GM19467 (cell line): ENCODE measurements around the gene PCDHB7.
"Not testable (repeated sequence)": the region's sequence is repeated elsewhere in the genome, so short reads cannot be mapped to it uniquely, and the experiment has no call there.

Experiments
- ATAC-seq: cut with Tn5 transposase; IDR thresholded peaks from one replicate; pipeline ENCODE4 v1.9.1; 2021; ENCODE audit warnings: mild to moderate bottlenecking, moderate library complexity; ENCODE audit not compliant: unreplicated experiment

PCDHB7 gene

DNA sequence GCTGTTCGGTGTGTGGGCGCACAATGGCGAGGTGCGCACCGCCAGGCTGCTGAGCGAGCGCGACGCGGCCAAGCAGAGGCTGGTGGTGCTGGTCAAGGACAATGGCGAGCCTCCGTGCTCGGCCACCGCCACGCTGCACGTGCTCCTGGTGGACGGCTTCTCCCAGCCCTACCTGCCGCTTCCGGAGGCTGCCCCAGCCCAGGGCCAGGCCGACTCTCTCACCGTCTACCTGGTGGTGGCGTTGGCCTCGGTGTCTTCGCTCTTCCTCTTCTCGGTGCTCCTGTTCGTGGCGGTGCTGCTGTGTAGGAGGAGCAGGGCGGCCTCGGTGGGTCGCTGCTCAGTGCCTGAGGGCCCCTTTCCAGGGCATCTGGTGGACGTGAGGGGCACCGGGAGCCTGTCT is 7.4 kb downstream of the PCDHB7 start:
- not testable (repeated sequence) for ATAC-seq

GRCh38 chr5:141180313-141180712 is 7.9 kb downstream of the PCDHB7 start:
- ATAC-seq: no peak

- no peak for ATAC-seq
These were observed 9.8 kb downstream of the PCDHB7 start, which contains the start of gene PCDHB16 for GRCh38 chr5:141182248-141182647. Gene PCDHB16 (plus strand): TSS chr5:141182387. CDS start chr5:141182560, 173 bp downstream.

GRCh38 chr5:141184117-141184855 is 11.8 kb downstream of the PCDHB7 start:
- ATAC-seq: not testable (repeated sequence)

DNA sequence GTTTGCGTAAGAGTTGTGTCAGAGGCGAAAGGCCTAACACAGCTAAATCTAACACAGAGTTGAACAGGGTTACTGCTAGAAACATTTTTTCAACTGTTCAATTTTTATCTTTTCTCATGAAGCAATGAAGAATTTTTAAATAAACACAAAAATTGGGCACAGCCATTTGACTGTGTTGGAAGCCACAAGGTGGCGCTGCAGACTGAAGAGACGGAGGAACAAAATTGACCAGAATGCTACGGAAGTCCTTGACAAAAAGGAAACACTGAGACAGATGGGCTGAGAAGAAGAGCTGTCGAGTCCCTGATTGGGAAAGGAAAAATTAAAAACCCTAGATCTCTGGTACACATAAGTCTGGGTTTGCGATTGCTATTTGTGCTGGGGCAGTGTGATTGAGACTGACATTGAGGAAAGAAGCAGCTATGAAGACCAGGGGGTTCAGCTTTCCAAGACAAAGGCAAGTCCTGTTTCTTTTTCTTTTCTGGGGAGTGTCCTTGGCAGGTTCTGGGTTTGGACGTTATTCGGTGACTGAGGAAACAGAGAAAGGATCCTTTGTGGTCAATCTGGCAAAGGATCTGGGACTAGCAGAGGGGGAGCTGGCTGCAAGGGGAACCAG is 14.6 kb downstream of the PCDHB7 start, which contains the start of gene PCDHB9:
PCDHB9 (plus strand) TSS at position 265 of the 616 bp plus-strand sequence; CDS start at position 423, 158 bp downstream.
- ATAC-seq: no peak

GRCh38 chr5:141188682-141189081 is 16.2 kb downstream of the PCDHB7 start:
- not testable (repeated sequence) for ATAC-seq

GRCh38 chr5:141189131-141189530 is 16.7 kb downstream of the PCDHB7 start:
- not testable (repeated sequence) for ATAC-seq

GRCh38 chr5:141192110-141192725 is 19.8 kb downstream of the PCDHB7 start, which contains the start of gene PCDHB10:
Gene PCDHB10 (plus strand): TSS chr5:141192353. CDS start chr5:141192553, 200 bp downstream.
- no peak for ATAC-seq

DNA sequence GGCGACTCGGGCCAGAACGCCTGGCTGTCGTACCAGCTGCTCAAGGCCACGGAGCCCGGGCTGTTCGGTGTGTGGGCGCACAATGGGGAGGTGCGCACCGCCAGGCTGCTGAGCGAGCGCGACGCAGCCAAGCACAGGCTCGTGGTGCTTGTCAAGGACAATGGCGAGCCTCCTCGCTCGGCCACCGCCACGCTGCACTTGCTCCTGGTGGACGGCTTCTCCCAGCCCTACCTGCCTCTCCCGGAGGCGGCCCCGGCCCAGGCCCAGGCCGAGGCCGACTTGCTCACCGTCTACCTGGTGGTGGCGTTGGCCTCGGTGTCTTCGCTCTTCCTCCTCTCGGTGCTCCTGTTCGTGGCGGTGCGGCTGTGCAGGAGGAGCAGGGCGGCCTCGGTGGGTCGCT is 21.9 kb downstream of the PCDHB7 start:
- not testable (repeated sequence) for ATAC-seq

DNA sequence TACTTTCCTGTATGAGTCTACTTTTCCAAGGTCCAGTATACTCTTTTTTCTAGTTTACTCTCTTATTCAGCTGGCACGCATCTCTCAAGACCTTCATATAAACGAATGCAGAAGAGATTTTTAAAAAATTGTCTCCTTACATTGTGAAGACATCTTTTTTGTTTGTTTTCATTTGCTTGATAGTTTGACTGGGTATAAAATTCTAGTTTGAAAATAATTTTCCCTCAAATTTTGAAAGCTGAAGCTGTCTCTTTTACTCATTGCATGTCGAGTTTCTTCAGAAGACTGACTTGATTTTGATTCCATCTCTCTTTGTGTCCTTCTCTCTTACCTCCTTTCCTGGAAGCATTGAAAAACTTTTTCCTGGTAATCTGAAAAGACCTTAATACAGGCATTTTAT is 23.9 kb downstream of the PCDHB7 start:
- ATAC-seq: no peak

GRCh38 chr5:141199359-141200235 is 27.2 kb downstream of the PCDHB7 start, which contains the start of gene PCDHB11:
Gene PCDHB11 (plus strand): TSS chr5:141199627. CDS start chr5:141199775, 148 bp downstream.
- ATAC-seq: no peak

DNA sequence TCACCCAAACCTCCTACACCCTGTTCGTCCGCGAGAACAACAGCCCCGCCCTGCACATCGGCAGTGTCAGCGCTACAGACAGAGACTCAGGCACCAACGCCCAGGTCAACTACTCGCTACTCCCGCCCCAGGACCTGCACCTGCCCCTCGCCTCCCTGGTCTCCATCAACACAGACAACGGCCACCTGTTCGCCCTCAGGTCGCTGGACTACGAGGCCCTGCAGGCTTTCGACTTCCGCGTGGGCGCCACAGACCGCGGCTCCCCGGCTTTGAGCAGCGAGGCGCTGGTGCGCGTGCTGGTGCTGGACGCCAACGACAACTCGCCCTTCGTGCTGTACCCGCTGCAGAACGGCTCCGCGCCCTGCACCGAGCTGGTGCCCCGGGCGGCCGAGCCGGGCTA is 28.7 kb downstream of the PCDHB7 start:
- not testable (repeated sequence) for ATAC-seq

DNA sequence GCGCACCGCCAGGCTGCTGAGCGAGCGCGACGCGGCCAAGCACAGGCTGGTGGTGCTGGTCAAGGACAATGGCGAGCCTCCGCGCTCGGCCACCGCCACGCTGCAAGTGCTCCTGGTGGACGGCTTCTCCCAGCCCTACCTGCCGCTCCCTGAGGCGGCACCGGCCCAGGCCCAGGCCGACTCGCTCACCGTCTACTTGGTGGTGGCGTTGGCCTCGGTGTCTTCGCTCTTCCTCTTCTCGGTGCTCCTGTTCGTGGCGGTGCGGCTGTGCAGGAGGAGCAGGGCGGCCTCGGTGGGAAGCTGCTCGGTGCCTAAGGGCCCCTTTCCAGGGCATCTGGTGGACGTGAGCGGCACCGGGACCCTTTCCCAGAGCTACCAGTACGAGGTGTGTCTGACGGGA is 29.2 kb downstream of the PCDHB7 start:
- ATAC-seq: not testable (repeated sequence)

- ATAC-seq: no peak
These were observed 36.0 kb downstream of the PCDHB7 start, which contains the start of gene PCDHB12 for GRCh38 chr5:141208478-141208877. Gene PCDHB12 (plus strand): TSS chr5:141208719. CDS start chr5:141208908, 189 bp downstream.

DNA sequence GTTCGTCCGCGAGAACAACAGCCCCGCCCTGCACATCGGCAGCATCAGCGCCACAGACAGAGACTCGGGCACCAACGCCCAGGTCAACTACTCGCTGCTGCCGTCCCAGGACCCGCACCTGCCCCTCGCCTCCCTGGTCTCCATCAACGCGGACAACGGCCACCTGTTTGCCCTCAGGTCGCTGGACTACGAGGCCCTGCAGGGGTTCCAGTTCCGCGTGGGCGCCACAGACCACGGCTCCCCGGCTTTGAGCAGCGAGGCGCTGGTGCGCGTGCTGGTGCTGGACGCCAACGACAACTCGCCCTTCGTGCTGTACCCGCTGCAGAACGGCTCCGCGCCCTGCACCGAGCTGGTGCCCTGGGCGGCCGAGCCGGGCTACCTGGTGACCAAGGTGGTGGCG is 37.8 kb downstream of the PCDHB7 start:
- ATAC-seq: not testable (repeated sequence)

- ATAC-seq: not testable (repeated sequence)
These were observed 38.4 kb downstream of the PCDHB7 start for GRCh38 chr5:141210849-141211248.

DNA sequence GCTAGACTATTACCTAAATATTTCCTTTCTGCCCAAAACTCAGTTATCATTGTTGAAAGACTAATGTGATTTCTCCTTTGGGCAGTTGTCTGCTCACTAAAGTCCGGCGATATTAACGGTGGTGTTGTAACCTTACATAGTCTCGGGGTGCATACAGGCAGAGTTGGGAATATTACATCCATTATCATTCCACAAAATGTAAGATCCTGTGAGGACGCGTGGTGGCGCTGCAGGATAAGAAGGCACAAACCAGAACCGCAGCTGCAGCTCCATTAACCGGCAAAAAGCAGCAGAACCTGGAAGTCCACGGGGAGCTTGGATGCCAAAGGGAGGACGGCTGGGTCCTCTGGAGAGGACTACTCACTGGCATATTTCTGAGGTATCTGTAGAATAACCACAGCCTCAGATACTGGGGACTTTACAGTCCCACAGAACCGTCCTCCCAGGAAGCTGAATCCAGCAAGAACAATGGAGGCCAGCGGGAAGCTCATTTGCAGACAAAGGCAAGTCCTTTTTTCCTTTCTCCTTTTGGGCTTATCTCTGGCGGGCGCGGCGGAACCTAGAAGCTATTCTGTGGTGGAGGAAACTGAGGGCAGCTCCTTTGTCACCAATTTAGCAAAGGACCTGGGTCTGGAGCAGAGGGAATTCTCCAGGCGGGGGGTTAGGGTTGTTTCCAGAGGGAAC is 41.4 kb downstream of the PCDHB7 start, which contains the start of gene PCDHB13:
PCDHB13 (plus strand) TSS at position 264 of the 684 bp plus-strand sequence; CDS start at position 469, 205 bp downstream.
- ATAC-seq: not testable (repeated sequence)

- ATAC-seq: not testable (repeated sequence)
These were observed 42.1 kb downstream of the PCDHB7 start for GRCh38 chr5:141214583-141214982.

GRCh38 chr5:141215504-141215903 is 43.1 kb downstream of the PCDHB7 start:
- ATAC-seq: not testable (repeated sequence)
